Measurements from ENCODE around the gene DHRSX.
"Not testable (repeated sequence)": the region's sequence is repeated elsewhere in the genome, so short reads cannot be mapped to it uniquely, and the experiment has no call there.

The DHRSX gene

DNA sequence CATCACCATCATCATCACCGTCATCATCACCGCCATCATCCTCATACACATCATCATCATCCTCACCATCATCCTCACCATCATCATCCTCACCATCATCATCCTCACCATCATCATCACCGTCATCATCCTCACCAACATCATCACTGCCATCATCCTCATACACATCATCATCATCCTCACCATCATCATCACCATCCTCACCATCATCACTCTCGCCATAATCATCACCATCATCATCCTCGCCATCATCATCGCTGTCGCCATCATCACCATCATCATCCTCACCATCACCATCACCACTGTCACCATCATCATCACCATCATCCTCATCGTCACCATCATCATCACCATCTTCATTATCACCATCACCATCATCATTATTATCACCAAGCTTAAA, 19.8 kb upstream of the DHRSX start:
- no peak for DNase-seq (ENCODE audit: low spot score)

DNA sequence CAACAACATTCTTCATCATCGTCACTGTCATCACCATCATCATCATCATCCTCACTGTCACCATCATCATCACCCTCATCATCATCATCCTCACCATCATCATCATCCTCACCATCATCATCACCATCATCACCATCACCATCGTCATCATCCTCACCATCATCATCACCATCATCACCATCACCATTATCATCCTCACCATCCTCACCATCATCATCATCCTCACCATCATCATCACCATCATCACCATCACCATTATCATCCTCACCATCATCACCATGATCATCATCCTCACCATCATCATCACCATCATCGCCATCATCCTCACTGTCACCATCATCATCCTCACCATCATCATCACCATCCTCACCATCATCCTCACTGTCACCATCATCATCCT, 18.9 kb upstream of the DHRSX start:
- not testable (repeated sequence) for DNase-seq (ENCODE audit: low spot score)

DNA sequence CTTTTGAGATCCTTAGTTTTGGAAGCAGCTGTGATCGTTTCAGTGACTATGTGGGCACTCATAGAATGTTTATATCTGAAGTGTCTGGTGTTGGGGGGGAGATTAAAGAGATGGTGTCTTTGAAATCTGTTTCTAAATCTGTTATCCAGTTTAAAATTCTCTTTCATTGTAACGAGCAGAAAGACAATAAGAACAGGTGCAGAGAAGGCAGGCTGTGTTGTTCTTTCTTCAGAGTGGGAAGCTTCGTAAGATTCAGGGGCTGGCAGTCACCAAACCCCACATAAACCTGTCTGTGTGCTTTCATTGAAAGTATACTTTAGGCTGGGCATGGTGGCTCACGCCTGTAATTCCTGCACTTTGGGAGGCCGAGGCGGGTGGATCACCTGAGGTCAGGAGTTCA, 16.3 kb upstream of the DHRSX start:
- DNase-seq (ENCODE audit: low spot score), result no peak

DNA sequence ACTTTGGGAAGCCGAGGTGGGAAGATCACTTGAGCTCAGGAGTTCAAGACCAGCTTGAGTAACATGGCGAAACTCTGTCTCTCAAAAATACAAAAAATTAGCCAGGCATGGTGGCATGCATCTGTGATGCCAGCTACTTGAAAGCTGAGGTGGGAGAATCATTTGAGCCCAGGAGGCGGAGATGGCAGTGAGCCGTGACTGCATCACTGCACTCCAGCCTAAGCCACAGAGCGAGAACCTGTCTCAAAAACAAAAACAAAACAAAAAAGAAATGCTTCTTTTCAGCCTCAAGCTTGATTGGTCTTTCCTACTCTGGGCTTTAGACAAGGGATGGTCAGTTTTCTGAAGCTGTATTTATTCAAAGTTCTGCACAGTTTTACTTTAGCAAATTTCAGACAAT, 15.8 kb upstream of the DHRSX start:
- no peak for DNase-seq (ENCODE audit: low spot score)

DNA sequence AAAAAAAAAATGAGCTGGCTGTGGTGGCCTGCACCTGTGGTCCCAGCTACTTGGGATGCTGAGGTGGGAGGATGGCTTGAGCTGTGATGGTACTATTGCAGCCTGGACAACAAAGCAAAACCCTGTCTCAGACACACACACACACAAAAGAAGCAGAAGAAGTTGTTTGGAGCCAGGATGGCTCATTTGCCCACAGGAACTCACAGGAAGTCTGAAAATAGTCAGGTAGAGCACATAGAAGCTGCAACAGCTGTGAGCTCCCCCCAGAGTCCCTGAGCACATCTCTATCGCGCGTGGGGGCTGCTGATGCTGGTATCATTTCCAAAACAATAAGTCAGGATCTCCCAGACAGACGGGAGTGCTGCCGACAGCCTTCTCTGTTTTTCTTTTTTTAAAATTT, 13.4 kb upstream of the DHRSX start:
- DNase-seq (ENCODE audit: low spot score), result no peak

DNA sequence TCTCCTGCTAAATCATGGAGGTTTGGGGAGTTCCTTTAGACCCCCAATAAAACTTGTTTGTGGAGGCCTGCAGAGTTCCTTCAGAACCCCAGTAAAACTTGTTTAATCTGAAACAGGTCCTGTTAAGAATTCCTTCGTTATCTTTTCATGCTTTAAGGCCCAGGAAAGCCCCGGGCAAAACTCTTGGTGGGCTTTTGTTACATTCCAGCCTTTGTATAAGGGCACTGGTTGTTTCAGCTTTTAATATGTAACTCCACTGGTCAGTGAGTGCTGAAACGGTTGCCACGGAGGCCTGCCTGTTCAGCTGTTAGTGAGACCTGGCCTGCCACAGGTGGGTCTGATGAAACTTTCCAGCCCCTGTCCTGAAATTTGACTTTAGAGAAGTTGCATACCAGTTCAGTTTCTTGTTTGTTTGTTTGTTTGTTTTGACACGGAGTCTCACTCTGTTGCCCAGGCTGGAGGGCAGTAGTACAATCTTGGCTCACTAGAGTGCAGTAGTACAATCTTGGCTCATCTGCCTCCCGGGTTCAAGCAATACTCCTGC, 12.4 kb upstream of the DHRSX start:
- no peak for DNase-seq (ENCODE audit: low spot score)

DNA sequence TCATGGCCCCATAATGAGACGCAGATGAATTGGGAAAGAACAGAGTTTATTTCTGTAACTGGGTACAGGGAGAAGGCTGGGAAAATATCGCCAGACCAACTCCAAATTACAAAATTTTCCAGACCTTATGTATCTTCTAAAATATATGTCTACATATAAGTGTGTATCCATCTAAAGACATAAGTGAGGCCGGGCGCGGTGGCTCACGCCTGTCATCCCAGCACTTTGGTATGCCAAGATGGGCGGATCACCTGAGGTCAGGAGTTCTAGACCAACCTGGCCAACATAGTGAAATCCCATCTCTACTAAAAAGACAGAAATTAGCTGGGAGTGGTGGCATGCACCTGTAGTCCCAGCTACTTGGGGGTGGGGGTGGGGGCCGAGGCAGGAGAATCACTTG, 11.7 kb upstream of the DHRSX start:
- DNase-seq (ENCODE audit: low spot score), result no peak

DNA sequence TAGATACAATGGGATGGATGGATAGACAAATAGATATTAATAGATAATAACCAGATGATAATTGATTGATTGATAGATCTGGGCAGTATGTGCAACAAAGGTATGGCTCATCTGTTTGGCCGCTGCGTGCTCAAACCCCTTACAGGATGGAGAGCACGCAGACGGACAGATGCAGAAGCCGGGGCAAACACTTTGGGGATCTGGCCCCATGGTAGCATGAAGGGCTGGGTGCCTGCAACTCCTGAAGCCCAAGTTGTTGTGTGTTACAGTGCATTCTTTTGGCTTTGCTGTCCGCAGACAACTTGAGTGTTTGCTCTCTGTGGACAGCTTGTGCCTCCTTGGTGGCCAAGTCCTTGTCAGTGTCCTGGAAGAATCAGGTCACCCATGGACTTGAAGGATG, 10.6 kb upstream of the DHRSX start:
- no peak for DNase-seq (ENCODE audit: low spot score)

DNA sequence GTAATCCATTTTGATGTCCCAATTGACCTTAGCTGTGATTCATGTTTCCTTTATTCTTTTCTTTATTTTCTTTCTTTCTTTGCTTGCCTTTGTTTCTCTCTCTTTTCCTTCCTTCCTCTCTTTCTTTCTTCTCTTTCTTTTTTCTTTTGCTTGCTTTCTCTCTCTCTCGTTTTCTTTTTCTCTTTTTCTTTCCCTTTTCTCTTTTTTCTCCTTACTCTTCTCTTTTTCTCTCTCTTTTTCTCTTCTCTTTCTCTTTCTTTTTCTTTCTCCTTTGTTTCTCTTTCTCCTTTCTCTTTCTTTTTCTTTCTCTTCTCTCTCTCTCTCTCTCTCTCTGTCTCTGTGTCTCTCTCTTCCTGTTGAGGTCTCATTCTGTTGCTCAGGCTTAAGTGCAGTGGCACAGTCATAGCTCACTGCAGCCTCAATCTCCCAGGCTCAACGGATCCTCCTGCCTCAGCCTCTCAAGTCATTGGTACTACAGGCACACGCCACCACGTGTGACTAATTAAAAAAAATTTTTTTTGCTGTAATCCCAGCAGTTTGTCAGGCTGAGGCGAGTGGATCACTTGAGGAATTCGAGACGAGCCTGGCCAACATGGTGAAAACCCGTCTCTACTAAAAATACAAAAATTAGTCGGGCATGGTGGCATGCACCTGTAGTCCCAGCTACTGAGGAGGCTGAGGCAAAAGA, 8.0 kb upstream of the DHRSX start:
- no peak for DNase-seq (ENCODE audit: low spot score)

DNA sequence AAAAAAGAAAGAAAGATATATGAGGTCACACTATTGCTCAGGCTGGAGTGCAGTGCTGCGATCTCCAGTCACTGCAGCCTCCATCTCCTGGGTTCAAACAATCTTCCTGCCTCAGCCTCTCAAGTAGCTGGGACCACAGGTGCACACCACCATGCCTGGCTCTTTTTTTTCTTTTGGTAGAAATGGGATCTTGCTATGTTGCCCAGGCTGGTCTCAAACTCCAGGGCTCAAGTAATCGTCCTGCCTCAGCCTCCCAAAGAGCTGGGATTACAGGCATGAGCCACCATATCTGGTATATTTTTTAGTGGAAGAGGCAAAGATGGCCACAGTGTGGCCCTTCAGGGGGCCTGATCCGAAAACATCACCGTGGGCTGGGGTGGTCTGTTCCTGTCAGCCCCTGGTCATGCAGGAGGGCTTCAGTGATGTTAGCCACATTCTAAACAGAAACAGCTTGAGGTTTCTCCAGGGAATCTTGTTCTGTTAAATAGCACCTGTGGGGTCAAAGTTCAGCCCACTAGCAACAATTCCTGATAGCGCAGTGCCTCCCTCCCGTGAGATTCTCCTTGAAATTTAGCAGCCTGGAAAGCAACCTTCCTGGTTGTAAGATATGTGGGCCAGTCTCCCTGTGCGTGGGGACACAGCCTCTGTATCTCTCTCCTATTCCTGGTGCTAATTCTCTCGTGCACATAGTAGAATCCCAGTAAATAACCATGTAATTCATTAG, 7.3 kb upstream of the DHRSX start:
- DNase-seq (ENCODE audit: low spot score), result no peak

DNA sequence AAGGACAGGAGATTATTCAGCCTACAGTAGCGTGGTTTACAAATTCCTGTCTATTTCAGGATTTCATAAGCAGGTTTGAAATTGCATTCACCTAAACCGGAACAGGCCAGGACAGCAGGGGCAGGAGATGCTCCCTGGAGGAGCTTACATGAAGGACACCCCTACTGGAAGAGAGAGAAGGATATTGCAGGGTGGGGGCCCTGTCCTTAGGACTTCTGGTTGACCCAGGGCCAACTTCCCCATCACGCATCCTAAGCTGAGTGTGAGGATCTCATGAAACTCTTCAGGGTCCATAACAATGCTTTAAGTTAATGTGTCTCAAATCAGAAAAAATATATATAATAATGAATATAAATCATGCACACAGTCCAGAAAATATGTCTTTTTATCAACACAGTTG, 6.4 kb upstream of the DHRSX start:
- no peak for DNase-seq (ENCODE audit: low spot score)

DNA sequence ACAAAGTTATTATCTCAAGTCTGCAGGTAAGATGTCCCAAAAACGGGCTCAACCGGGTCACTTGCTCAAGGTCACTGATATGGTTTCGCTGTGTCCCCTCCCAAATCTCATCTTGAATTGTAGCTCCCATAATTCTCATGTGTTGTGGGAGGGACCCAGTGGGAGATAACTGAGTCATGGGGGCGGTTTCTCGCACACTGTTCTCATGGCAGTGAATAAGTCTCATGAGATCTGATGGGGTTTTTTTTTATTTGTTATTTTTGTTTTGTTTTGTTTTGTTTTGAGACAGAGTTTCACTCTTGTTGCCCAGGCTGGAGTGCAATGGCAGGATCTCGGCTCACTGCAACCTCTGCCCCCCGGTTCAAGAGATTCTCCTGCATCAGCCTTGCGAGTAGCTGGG, 4.6 kb upstream of the DHRSX start:
- DNase-seq (ENCODE audit: low spot score), result not testable (repeated sequence)

DNA sequence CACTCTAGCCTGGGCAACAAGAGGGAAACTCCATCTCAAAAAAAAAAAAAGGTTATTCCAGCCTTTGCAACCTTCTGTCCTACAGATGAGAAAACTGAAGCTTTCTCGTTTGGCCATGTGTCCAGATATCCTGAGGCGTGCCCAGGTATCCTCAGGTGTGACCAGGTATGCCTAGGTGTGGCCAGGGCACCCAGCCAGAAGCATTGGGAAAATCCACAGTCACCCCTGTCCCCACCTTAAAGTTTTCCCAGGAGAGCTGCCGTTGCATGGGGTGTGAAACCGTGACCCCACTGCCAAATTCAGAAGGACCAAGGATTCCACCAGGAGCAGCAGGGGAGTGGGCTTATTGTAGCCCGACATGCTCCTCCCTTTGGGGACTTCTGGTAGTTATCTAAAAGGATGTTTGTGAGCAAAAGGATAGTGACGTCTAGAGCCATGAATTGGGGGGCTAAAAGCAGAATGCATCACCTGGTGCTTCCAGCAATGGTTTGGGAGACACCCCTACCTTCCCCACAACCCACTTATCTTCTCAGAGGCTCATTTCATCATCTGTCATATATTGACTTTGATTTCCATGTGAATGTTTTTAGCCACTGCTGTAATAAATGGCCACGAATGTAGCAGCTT, 4.0 kb upstream of the DHRSX start:
- no peak for DNase-seq (ENCODE audit: low spot score)

DNA sequence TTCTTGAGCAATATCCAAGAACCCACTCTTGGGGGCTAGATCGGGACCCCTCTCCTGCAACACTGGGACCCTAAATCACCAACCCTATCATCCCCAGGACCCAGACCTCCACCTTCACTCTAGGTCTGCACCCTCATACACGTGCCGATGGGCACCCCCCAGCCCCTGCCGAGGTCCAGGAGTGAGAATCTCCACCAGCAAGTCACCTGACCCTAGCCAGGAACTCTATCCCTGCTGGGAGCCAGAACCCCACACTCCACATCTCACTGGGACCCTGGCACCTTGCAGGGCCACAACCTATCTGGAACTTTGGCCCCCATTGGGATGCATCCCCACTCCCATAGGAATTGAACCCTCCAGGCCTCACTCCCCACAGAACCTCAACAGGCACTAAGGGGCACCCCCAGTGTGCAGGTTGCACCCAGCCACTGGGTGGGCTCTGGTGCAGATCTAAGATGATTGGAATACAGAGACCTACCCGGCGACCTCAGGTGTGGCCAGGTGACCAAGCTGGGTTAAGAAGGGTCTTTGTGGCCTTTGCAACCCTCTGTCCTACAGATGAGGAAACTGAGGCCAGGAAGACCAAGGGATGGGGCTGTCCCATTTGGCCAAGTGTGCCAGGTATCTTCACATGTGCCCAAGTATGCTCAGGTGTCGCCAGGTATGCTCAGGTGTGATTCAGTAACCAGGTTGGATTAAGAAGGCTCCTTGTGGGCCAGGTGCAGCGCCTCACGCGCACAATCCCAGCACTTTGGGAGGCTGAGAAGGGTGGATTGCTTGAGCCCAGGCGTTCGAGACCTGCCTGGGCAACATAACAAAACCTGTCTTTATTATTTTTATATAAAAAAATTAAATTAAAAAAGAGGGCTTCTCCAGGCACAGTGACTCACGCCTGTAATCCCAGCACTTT, 3.1 kb upstream of the DHRSX start:
- DNase-seq (ENCODE audit: low spot score), result no peak

DNA sequence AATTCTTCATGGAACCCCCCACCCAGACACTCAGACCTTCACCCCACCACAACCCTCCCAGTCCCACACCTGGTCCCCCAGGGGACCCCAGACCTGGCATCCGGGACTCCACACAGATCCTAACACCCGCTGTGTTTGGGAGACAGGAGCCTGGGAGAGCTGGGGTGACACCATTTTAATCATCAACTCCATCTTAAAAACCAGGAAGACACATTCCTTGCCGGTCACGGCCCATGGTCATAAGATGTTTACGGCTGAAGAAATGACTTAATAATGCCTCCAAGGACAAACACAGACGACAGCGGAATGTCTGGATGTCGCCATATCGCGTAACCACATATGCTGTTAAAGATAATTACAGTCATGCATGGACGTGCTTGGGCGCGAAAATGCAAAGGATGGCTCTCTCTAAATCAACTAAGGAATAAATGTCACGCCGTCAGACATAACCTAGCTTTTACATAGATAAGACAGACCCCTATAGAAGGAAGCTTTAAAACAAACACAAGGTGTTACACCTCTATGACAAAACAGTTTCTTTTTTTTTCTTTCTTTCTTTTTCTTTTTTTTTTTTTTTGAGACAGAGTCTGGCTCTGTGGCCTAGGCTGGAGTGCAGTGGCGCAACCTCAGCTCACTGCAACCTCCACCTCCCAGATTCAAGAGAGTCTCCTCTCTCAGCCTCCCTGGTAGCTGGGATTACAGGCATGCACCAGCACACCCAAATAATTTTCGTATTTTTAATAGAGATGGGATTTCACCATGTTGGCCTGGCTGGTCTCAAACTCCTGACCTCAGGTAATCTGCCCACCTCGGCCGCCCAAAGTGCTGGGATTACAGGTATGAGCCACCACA, 2.1 kb upstream of the DHRSX start:
- no peak for DNase-seq (ENCODE audit: low spot score)

DNA sequence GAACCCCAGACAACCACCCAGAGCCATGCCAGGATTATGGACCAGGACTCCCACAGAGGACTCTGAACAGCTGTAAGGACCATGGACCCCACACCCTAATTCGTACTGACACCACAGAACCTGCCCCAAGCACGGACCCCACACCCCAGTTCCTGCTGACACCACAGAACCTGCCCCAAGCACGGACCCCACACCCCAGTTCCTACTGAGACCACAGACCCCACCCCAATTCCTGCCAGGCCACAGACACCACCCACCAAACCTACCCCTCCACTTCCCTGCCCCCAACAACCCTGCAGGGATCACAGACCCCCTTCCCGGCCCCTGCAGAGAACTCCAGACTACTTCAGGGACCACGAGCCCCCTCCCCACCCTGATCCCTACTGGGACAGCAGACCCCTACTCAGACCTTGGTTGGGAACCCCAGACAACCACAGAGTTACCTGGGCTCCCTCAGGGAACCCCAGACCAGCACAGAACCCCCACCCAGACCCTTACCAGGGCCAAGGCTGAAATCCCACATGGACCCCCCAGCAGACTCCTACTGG, 1.4 kb upstream of the DHRSX start:
- DNase-seq (ENCODE audit: low spot score), result no peak

DNA sequence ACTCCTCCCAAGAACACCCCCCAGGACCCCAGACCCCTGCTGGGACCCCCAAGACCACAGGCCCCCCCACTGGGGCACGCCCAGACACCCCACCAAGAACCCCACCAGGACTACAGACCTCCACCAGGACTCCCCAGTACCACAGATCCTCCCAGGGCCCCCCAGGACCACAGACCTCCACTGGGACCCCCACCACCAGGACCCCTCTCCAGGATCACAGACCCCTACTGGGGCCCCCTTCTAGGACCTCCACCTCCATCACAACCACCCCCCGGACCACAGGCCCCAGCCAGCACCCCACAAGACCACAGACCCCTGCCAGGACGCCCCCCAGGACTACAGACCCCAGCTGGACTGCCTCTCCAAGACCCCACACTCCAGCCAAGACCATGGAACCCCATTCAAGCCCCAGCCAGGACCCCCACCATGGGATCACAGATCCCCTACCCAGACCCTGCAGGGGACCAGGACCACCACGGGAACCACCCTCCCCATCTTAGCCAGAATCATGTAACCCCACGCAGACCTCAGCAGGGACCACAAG, 855 bp upstream of the DHRSX start:
- no peak for DNase-seq (ENCODE audit: low spot score)

DNA sequence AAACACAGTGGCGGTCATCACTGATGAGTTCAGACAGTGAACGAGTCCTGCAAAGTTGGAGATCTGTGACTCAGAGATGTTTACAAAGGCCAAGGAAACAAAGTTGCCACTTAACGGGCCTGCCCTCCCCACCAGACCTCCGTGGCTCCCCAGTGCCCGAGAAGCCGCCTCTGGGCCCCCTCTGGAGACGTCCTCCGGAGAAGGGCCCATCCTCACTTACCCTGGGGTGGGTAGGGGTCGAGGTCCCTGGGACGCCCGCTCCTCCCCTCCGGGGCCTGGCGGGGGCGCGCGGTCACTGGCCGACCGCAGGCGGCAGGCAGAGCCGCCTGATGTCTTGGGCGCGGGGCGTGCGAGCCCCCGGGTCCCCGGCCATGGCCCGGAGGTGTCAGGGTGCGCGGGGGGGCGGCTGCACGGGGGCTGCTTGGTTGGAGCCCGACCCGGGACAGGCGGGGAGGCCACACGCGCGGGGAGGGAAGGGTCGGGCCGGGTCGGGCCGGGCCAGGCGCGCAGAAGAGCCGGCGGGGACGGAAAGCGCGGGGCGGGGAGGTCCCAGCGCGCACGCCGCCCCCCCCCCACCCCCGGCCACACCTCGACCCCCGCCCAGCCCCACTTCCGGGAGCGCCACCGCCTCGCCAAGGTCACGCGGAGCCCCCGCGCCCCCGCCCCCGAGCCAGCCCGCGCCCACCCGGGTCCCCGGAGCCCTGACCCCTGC, 529 bp downstream of the DHRSX start:
- DNase-seq (ENCODE audit: low spot score), result peak; percentile 50

DNA sequence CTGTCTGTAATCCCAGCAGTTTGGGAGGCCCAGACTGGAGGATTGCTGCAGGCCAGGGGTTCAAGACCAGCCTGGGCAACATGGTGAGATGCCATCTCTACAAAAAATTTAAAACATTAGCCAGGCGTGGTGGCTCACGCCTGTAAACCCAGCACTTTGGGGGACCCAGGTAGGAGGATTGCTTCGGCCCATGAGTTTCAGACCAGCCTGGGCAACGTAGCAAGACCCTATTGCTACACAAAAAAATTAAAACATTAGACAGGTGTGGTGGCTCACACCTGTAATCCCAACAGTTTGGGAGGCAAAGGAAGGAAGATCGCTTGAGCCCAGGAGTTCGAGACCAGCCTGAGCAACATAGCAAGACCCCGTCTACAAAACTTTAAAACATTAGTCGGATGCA, 1.3 kb downstream of the DHRSX start:
- no peak for DNase-seq (ENCODE audit: low spot score)

DNA sequence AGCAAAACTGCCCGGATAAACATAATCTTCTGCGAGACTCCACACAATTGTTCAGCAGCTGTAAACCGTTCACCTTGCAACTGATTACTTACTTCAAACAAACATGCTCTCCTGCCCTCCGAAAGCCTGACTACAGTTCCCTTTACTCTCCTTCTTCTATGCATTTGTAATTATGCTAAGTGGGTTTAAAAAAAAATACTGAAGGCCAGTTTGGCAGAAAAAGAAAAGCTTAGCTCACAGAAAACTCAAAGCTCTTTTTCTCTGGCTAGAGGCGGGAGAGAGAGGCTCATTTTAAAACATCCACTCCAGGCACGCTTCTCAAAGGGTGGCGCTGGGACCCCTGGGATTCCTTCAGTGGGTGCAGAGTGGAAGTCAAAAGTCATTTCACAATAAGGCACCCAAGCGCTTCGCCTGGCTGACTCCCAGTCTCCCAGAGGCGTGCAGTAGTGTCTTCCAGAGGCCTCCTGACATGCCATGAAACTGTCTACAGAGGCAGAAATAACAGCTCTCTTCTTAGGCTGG, 1.9 kb downstream of the DHRSX start:
- no peak for DNase-seq (ENCODE audit: low spot score)

Data from germinal center (tissue), 1 donor.